ENCODE measurements around the gene RNASET2.

The RNASET2 gene, protein sequence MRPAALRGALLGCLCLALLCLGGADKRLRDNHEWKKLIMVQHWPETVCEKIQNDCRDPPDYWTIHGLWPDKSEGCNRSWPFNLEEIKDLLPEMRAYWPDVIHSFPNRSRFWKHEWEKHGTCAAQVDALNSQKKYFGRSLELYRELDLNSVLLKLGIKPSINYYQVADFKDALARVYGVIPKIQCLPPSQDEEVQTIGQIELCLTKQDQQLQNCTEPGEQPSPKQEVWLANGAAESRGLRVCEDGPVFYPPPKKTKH

DNA sequence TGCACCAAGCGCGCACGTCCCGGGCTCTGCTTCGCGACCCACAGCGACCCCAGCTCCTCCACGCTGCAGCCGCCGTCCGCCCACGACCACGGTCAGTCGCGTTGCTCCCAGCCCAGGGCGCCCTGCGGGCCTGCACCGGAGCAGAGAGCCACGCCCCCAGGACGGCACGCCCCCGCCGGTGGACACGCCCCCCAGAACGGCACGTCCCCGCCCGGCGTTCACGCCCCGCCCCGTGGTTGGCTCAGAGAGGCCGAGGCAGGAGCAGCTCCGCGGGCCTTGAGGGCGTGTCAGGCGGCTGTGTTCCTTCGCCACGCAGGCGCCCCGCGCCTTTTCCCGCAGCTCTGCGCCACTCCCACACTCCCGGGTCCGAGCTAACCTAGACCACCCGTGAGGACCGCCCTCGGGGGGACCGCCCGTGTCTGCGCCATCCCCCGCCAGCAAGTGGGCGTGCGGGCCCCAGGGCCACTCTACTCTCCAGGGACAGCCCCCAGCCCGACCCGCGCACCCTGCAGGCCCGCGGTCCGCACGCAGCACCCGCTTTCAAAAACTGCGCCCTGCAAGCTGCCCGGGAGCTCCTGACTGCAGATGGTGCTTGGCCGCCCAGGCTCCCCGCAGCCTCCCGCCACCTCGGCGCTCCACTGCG lies at the start of gene RNASET2:
TSS of gene RNASET2 (minus strand) at position 107 of the 643 bp plus-strand sequence. CDS start 368 bp downstream, outside the sequence.
- DNase-seq (ENCODE audit: low spot score): peak; percentile 77

DNA sequence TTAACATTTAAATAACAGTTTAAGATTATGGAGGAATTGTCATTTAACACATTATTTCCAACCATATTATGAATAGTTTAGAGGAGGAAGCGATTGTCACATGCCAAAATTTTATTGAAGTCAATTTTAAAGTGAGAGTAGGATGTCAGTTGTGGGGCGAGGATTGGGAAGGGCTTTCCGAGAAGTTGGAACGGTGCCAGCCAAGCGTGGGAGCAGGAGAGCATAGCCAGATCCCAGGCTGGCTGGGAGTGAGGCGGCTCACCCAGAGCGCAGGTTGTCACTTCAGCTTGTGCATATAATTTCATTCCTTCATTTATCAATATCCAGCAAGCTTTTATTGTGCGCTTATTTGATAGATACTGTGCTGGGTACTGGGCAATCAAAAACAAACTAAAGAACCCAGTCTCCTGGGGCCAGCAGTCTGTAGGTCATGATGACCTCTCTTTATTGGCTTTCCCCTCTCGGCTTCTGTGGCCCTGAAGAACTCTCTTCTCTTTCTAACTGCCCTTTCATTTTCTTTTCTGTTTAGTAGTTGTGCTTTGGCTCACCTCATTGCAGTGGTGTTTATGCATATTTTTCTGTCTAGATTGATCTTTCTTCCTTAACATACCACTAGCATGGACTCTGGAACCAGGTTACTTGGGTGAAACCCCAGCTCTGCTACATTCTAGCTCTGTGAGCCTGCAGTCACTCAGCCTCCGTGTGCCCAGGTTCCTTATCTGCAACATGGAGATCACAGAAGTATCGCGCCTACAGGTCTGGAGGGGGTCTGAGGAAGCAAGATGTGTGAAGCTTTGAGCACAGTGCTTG lies 49.2 kb upstream of the RNASET2 start:
- no peak for DNase-seq (ENCODE audit: low spot score)

DNA sequence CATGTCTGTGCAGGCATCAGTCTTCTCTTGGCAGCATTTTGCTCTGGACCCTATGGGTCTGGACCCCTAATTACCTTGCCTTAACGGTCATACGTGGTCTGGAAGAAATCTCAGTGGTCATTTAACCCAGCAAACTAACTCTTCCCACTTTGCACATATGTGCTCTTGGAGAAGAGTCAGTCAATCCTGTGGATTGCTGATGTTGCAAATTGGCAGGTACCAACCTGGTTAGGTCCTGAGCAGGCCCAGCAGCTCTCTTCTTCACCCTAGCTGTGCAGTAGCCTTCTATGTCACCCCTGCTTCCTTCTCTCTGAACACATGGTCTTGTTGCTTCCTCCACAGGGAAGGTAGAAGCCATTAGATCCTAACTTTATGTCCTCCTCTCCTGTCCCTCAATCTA lies 44.4 kb upstream of the RNASET2 start:
- no peak for DNase-seq (ENCODE audit: low spot score)

DNA sequence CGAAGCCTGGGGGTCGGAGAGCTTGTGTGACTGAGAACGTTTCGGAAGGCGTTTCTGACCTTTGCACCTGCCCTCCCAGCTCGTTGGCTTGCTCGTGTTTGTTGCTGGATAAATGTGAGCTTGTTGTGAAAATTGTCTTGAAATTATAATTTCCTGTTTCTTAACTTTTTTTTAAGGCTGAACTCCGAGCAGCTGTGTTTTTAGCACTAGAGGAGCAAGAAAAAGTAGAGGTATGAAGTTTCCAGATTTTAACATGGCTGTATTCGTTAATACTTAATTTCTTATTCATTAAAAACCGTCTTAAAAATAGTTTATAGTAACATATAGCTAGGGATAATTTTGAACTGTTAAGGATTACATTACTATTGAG lies 43.5 kb upstream of the RNASET2 start:
- no peak for DNase-seq (ENCODE audit: low spot score)

DNA sequence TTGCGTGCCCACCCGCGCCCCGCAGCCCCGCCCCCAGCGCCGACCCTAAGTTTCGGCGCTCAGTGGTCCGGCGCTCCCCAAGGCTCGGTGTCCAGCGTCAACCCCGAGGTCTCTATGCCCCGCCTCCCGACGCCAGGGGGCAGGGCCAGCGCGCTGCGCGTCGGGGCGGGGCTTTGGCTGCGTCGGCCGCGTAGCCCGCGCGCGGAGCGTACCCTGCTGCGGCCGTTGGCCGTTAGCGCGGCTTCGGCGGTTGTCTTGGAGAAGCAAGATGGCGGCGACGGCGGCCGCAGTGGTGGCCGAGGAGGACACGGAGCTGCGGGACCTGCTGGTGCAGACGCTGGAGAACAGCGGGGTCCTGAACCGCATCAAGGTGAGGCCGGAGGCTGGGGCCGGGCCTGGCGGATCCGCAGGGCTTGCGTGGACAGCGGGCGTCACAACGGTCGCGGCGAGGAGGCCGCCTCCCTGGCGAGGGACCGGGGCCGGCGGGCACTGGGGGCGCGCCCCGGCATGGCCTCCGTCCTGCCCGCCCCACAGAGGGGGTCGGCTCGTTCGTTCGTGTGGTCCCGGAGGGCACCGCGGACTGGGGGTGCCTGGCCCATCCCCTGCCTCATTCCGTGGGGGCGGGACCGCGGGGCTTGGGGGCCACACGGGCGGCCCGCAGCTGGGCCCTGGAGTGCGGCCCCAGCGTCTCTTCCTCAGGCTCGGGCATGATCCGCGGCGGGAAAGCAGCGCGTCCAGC lies 43.0 kb upstream of the RNASET2 start, which contains the start of gene CEP43:
TSS of gene CEP43 (plus strand) at position 253 of the 739 bp plus-strand sequence. CDS start at position 269, 16 bp downstream.
- peak; percentile 96 for DNase-seq (ENCODE audit: low spot score)

DNA sequence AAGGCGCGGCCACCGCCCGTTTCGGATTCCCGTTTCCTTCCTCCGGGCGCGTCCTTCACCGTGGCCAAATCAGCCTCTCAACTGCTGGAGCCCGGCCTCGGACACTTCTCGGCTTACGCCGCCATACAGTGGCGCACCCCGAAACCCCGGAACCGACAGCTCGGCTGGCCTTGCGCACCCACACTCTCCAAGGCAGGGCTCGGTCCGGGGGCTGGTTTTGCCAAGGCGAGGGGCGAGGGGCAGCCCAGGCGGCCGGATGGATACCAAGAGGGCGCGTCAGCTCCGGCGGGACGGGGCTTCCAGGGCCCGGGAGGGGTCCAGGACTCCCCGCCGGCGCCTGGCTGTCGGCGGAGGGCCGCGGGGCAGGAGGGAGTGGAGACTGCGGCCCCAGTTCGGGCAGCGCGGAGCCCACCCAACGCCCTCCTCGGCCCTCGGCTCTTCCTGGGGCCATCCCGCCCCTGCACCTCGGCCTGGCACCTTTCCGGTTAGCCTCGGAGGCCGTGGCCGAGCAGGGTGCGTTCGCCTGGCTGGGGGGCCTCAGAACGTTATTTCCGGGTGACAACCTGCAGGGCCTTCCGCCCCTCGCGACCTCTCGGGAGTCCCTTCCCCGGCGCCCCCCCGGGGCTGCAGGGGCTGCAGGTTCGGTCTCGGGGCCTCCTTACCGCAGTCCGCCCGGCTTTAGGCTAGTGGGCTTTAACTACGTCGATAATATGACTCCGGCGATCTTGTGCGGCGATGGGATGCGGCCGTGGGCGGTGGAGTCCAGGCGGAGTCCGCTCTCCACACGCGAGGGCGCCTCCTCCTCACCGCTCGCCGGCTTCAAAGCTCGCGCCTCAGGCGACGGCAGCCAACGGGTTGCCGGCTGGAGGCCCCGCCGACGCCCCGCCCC lies 42.1 kb upstream of the RNASET2 start:
- no peak for DNase-seq (ENCODE audit: low spot score)

DNA sequence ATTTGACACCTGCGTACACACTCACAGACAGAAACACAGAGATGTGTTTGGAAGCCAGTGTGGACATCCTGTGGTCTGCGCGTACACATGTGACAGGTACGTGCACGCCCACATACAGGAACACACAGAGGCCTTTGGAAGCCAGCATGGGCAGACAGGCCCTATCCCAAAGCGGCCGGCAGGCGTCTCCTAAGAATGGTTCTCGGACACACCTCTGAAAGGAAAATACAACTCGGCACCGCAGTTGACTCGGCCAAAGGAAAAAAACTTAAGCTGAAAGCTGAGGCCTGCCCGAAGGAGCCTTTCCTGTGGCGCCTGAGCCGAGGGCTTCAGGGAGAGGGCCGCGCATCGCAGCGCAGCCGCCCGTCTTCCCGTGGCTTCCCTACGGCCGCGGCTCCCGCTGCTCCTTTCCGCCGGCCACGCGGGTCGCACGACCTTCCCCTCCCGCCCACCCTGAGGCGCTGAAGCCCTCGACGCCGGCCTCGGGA lies 41.5 kb upstream of the RNASET2 start:
- peak; percentile 75 for DNase-seq (ENCODE audit: low spot score)

DNA sequence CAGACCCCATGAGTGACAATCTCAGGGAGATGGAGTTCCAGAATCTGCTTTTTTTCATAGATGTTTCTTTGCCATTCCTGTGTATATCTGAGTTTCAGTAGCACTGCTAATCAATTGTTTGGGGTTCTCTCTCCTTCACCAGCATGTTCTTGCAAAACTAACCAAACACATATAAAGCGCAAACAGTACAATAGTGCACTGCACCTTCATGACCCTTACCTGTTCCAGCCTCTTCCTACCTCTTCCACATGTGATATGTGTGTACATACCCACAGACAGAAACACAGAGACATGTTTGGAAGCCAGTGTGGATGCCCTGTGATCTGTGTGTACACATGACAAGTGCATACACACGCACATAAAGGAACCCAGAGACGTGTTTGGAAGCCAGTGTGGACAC lies 41.0 kb upstream of the RNASET2 start:
- no peak for DNase-seq (ENCODE audit: low spot score)

DNA sequence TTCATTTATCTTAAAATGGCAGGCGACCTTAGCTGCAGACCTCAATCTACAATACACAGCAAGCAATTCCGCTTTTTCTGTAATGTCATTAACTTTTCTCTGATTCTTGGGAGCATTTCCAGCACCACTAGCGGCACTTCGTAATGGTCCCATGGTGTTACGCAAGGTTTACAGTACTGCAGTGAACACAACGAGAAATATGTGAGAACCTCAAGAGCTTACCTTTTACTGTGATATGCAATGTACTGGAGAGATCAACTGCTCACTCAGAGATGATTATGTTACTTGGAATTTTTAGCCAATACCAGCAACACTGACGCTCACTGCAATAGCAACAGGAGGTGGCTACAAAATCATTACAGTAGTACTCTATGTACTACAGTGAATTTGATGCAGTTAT lies 40.1 kb upstream of the RNASET2 start:
- DNase-seq (ENCODE audit: low spot score): no peak

DNA sequence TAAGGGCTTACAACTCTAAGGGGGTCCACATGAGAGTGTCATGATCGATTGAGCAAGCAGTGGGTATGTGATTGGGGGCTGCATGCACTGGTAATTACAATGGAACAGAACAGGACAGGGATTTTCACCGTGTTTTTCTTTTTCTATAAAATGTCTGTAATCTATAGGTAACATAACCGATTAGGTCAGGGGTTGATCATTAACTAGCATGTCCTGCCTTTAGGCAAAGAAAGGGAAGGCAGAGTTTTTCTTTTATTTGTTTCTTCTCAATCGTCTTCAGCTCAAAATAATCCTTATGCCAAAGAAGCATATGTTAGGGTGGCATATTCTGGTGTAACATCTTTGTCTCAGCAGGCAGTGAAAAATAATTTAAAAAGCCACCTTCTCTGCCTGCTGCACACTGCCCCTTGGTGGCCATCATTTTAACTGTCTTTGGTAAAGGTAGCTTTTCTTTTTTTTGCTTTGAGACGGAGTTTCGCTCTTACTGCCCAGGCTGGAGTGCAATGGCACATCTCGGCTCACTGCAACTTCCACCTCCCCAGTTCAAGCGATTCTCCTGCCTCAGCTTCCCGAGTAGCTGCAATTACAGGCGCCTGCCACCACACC lies 33.2 kb upstream of the RNASET2 start:
- peak; percentile 67 for DNase-seq (ENCODE audit: low spot score)

DNA sequence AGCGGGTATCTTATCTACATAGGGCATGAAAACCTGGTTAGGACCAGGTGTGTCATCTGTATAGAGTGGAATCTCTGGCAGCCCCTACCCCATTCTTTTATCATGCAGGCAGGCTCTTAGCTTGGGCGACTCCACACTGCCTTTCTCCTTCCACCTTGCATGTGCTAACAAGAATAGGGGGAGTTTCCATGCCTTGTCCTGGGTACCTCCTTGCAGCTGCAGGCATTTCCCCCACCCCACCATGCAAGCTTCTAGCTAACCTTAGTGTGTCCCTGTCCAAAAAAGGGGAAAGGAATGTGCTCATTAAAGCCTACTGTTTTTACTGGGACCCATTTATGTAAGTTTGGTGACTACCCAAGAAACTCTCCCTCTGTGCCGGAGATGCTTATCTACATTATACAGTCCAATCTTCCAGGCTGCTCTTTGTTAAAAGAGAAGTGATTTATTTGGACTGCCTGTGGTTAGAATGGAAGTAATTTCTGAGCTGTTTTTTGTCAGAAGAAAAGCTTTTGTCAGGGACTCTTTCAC lies 32.4 kb upstream of the RNASET2 start:
- DNase-seq (ENCODE audit: low spot score): no peak

DNA sequence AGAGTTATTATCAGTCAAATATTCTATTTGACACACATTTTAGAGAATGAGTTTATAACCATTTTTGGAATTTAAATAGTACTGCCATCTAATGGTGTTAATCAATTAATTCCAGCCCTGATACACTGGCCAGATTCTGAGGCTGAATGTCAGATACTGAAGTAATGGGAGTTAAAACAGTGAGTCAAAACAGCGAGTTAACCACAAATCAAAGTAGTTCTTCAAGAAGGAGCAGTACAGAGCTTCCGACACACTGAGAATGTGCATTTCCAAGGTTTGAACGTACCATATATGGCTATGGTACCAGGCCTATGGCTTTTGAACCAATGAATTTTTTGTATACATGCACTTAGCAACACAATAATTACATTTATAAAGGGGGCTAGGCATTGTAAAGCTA lies 31.6 kb upstream of the RNASET2 start:
- no peak for DNase-seq (ENCODE audit: low spot score)

DNA sequence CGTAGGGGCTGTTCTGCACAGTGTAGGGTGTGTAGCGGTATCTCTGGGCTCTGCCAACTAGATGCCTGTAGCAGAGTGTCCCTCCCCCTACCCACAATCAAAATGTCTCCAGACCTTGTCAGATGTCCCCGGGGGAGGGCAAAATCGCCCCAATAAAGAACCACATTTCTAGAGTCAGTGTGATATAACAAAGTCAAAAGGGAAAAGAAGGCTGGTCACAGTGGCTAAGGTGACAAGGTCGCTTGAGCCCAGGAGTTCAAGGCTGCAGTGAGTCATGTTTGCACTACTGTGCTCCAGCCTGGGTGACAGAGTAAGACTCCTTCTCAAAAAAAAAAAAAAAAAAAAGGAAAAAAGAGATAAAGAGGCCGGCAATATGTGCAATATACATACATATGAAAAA lies 31.1 kb upstream of the RNASET2 start:
- no peak for DNase-seq (ENCODE audit: low spot score)

DNA sequence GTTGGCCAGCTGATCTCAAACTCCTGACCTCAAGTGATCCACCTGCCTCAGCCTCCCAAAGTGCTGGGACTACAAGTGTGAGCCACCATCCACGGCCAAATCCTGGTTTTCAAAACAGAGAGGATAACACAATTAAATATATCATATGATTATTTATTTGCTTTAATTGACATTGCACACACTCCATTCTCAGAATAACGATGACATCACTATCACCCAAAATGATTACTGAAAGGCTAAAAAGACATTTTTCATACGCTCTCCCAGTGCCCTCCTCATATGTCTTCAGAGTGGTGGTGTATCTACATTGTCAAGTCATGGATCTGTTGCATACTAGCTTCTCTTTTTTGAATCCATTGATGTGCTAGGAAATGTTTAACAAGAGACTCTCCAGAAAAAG lies 24.4 kb upstream of the RNASET2 start:
- DNase-seq (ENCODE audit: low spot score): no peak

DNA sequence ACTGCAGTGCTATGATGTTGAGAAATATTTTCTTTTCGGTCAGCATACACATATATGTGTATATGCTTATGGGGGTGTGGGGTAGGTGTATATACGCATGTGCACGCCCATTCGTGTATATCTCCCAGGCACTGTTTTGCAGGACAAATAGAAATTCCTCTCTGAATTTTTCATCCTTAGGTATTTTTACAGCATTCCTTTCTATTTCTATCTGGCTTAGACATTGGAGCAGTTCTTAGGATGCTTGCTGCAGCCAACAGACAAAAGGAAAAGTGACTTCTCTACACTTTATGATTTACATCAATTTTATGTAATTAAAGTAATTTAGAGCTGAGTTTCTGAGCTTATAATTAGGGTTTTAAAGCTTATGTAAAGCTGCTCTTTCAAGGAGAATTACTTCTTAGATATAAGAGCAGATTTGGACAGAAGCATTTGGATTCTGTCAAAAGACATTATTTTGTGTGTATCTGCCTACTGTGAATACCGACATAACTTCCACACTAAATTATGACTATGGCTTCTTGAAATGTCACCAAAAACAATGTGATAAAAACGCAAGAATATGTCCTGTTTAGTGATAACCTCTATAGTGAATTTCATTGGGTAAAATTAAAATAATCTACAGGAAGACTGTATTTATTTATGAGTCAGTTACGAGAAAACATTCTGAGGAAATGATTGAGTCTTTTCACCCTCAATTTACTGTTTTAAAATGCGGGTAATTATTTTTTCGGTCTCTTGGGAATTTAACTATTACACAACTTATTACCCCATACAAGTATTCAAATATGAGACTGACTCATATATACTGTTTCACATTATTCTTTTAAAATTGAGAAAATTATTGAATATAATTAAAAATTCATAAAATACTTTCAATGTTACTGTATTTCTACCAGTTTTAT lies 21.5 kb upstream of the RNASET2 start:
- no peak for DNase-seq (ENCODE audit: low spot score)

DNA sequence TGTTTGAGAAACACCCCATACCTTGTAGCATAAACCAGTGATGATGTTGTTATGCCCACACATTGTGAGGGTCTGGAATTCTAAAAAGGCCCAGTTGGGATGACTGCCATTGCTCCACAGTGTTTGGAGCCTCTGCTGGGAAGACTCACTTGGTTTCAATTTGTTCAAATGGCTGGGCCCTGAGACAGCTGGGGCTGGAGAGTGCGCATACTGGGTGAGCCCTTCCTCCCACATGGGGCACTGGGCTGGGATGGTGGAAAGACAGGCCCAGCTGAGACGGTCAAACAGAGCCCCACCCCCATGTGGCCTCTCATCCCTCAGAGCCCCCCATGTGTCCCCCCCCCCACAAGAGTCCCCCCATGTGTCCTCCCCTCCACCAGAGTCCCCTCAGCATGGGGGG lies 20.3 kb upstream of the RNASET2 start:
- no peak for DNase-seq (ENCODE audit: low spot score)

DNA sequence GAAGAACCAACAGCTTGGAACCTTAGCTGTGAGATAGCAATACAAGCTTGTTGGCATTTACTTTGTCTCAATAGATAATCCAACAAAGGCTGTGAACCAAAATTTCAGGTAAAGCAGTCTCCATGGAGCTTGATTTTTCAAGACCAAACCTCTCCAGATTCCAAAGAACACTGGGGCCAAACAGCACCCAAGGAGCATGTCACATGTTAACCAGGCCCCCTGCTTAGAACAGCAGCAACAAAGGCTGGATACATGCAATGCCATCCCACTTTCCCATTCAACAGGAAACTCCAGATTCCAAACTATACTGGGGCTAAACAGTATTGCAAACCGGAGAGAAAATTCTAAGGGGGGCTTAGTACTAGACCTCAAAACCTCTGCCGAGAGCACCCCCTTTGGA lies 15.8 kb upstream of the RNASET2 start:
- DNase-seq (ENCODE audit: low spot score): no peak

DNA sequence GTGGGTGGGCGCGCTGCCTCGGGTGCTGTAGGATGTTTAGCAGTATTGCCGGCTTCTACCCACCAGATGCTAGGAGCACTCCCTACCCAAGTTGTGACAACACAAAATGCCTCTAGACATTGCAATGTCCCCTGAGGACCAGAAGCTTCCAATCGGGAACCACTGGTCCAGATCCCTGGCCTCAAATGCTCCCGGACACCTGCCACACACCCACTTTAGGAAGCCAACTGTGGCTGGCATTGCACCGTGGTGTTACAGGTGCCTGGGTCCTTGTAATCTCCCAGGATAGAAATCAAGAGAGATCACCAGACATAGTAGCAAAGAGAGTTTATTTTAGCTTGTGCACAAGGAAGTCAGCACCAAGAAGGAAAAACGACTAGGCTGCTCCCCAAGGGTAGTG lies 14.9 kb upstream of the RNASET2 start:
- DNase-seq (ENCODE audit: low spot score): no peak

DNA sequence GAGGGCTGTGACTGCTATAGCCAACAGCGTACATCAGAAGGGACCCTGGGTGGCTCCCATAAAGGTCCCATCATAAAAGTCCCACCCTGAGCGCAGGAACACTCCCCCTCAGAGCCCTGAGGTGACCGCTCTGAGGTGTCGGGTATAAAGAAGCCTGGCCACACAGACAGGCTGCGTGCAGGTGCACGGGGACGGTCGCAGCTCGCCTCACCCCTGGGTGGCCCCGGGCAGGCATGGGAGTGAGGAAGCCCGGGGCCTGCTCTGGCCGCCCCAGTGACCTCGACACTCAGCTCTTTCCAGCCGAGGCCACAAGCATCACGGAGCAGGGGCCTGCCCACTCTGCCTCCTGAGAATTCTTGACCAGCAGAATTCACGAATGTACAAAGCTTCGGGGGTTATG lies 14.4 kb upstream of the RNASET2 start:
- no peak for DNase-seq (ENCODE audit: low spot score)
